IPS-18a (cell line): ENCODE data around the gene MRPS5.

Experiments
- H3K27ac ChIP-seq: one replicate; pipeline ENCODE4 v1.5.1; 2013; ENCODE audit warnings: low read length
- H3K27me3 ChIP-seq: one replicate; pipeline ENCODE4 v1.6.1; 2013; ENCODE audit warnings: mild to moderate bottlenecking, low read length; ENCODE audit not compliant: control insufficient read depth, insufficient read depth
- H3K36me3 ChIP-seq: one replicate; pipeline ENCODE4 v1.6.1; 2013; ENCODE audit warnings: low read depth, low read length; ENCODE audit not compliant: control insufficient read depth
- H3K4me1 ChIP-seq: one replicate; pipeline ENCODE4 v1.6.1; 2013; ENCODE audit warnings: low read depth, low read length; ENCODE audit not compliant: control insufficient read depth
- H3K4me3 ChIP-seq: one replicate; pipeline ENCODE4 v1.5.1; 2013; ENCODE audit warnings: low read length
- H3K9ac ChIP-seq: one replicate; pipeline ENCODE4 v1.6.1; 2013; ENCODE audit warnings: mild to moderate bottlenecking, low read length, moderate library complexity
- H3K9me3 ChIP-seq: one replicate; pipeline ENCODE4 v1.6.1; 2013; ENCODE audit warnings: low read depth, low read length; ENCODE audit not compliant: control insufficient read depth

MRPS5 gene

GRCh38 chr2:95071856-95072255 lies 49.8 kb downstream of the MRPS5 start:
- H3K36me3 ChIP-seq, result no peaks in the 10 kb centered on the region
- H3K9ac ChIP-seq, result no peak overlapping the region
- H3K4me3 ChIP-seq, result no peak overlapping the region
- no peaks in the 10 kb centered on the region for H3K9me3 ChIP-seq
- H3K4me1 ChIP-seq, result no peaks in the 10 kb centered on the region
- H3K27me3 ChIP-seq, result peaks cover 7% of the 10 kb centered on the region
- H3K27ac ChIP-seq, result no peak overlapping the region

GRCh38 chr2:95069465-95069864 lies 52.1 kb downstream of the MRPS5 start:
- no peak overlapping the region for H3K9ac ChIP-seq
- no peaks in the 10 kb centered on the region for H3K9me3 ChIP-seq
- H3K27me3 ChIP-seq, result no peaks in the 10 kb centered on the region
- H3K36me3 ChIP-seq, result no peaks in the 10 kb centered on the region
- H3K4me1 ChIP-seq, result no peaks in the 10 kb centered on the region
- no peak overlapping the region for H3K27ac ChIP-seq
- no peak overlapping the region for H3K4me3 ChIP-seq

GRCh38 chr2:95068256-95068655 lies 53.4 kb downstream of the MRPS5 start:
- H3K9ac ChIP-seq, result no peak overlapping the region
- H3K4me3 ChIP-seq, result no peak overlapping the region
- no peaks in the 10 kb centered on the region for H3K36me3 ChIP-seq
- H3K27me3 ChIP-seq, result no peaks in the 10 kb centered on the region
- H3K27ac ChIP-seq, result no peak overlapping the region
- no peaks in the 10 kb centered on the region for H3K4me1 ChIP-seq
- no peaks in the 10 kb centered on the region for H3K9me3 ChIP-seq

DNA sequence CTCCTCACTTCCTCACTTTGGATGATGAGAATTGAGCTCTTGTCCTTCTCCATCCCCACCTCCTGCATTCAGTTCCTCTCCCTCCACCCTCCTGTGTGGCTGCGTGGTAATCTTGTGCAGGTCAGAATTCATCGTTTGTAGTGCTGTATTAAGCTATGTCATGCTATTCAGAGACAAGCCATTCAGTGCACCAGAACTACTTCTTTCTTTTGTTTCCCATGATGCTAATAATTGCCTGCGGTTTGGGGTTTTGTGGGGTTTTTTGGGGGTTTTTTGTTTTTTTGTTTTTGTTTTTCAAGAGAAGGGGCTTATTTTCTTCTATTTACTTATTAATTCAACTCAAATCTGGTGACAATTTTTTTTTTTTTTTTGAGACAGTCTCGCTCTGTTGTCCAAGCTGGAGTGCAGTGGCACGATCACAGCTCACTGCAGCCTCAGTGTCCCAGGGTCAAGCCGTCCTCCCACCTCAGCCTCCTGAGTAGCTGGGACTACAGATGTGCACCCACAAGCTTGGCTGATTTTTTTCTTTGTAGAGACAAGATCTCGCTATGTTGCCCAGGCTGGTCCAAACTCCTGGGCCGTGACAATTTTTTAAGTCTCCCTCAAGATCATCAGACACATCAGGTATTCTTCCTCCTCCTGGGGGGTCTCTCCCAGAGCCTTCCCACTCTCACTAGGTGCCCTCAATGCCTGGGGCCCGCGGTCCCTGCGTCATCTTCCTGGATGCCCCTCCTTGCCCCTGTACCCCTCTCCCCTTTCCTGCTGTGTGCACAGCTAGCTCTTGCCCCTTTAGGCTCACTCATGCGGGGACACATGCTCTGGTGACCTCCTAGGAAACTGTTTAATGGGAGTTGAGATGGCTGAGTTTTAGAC lies 58.3 kb downstream of the MRPS5 start:
- H3K36me3 ChIP-seq, result no peaks in the 10 kb centered on the region
- H3K9me3 ChIP-seq, result no peaks in the 10 kb centered on the region
- H3K4me3 ChIP-seq, result no peak overlapping the region
- no peaks in the 10 kb centered on the region for H3K27me3 ChIP-seq
- peaks cover 8% of the 10 kb centered on the region for H3K4me1 ChIP-seq
- no peak overlapping the region for H3K9ac ChIP-seq
- no peak overlapping the region for H3K27ac ChIP-seq

- H3K27me3 ChIP-seq, result no peaks in the 10 kb centered on the region
- no peak overlapping the region for H3K27ac ChIP-seq
- H3K36me3 ChIP-seq, result no peaks in the 10 kb centered on the region
- no peaks in the 10 kb centered on the region for H3K9me3 ChIP-seq
- no peak overlapping the region for H3K4me3 ChIP-seq
- H3K4me1 ChIP-seq, result peaks cover 8% of the 10 kb centered on the region
- no peak overlapping the region for H3K9ac ChIP-seq
Observed at GRCh38 chr2:95062242-95063085, 59.1 kb downstream of the MRPS5 start.

DNA sequence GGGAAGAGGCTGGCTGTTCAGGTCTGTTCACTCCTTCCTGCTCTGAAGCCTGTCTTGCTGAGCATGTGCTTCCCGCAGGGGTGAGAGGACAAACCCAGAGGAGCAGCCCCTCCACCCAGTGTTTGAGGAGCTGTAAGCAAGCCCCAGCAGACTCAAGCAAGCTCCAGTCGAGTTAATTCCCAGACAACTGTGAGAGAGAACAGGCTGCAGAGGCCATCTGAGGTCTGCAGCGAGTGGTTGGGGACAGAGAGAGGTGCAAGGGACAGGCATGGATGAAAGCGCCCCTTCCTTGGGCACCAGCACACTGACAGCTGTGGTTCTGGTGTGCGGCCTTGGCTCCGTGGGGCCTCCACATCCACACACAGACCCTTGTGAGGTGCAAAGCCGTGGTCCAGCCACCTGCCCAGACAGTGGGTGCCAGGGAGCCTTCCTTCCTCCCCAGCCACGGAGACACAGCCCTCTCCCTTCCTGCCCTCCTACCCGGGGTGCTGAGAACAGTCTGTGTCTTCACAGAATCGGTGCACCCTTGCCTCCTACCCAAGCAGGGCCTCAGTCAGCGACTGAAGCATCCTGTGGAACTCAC lies 59.9 kb downstream of the MRPS5 start:
- no peak overlapping the region for H3K9ac ChIP-seq
- H3K4me1 ChIP-seq, result peaks cover 8% of the 10 kb centered on the region
- no peaks in the 10 kb centered on the region for H3K36me3 ChIP-seq
- no peak overlapping the region for H3K27ac ChIP-seq
- H3K4me3 ChIP-seq, result no peak overlapping the region
- H3K9me3 ChIP-seq, result no peaks in the 10 kb centered on the region
- H3K27me3 ChIP-seq, result no peaks in the 10 kb centered on the region

DNA sequence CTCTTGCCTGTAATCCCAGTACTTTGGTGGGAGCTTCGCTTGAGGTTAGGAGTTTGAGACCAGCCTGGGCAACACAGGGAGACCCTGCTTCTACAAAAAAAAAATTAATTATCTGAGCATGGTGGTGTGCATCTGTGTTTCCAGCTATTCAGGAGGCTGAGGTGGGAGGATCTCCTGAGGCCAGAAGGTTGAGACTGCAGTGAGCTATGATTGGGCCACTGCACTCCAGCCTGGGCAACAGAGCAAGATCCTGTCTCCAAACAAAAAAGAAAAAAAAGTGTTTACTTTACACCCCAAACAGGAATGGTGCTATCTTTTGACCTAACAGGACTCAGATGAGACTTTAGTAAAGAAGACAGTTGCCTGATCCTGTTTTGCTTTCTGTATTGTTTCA lies 60.5 kb downstream of the MRPS5 start:
- no peak overlapping the region for H3K9ac ChIP-seq
- peaks cover 8% of the 10 kb centered on the region for H3K4me1 ChIP-seq
- no peaks in the 10 kb centered on the region for H3K36me3 ChIP-seq
- H3K27ac ChIP-seq, result no peak overlapping the region
- no peak overlapping the region for H3K4me3 ChIP-seq
- no peaks in the 10 kb centered on the region for H3K9me3 ChIP-seq
- H3K27me3 ChIP-seq, result no peaks in the 10 kb centered on the region

DNA sequence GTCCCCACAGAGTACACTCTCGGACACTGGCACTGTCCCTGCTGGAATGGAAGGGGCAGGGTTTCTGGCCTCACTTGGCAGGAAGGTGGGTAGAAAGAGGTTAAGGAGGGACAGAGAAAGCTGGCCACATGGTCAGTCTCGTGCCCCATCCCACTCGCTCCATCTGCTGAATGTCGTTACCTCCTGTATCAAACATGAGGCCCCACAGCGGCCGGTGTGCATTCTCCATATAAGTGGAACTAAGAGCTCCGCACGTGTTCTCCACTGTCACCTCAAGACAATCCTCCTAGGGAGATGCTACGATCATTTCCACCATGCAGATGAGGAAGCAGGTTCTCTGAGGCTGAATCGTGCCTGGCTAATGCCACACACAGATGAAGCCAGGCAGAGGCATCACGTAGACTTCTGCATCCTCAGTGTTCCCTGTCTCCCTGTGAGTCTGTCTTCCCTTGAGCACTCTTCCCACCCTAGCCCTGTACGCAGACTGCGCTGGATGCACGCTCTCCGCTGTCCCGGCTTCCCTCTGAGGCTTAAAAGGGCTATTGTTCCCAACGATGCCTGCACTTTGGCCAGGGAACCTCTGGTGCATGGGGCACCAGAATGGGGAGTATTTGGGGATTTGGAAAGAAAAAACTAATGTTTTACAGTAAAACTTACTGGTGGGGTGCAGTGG lies 61.0 kb downstream of the MRPS5 start:
- no peak overlapping the region for H3K9ac ChIP-seq
- no peak overlapping the region for H3K27ac ChIP-seq
- no peaks in the 10 kb centered on the region for H3K36me3 ChIP-seq
- H3K9me3 ChIP-seq, result no peaks in the 10 kb centered on the region
- no peaks in the 10 kb centered on the region for H3K27me3 ChIP-seq
- H3K4me1 ChIP-seq, result peaks cover 8% of the 10 kb centered on the region
- no peak overlapping the region for H3K4me3 ChIP-seq

- no peaks in the 10 kb centered on the region for H3K36me3 ChIP-seq
- no peak overlapping the region for H3K9ac ChIP-seq
- H3K4me3 ChIP-seq, result no peak overlapping the region
- peaks cover 8% of the 10 kb centered on the region for H3K4me1 ChIP-seq
- H3K27me3 ChIP-seq, result no peaks in the 10 kb centered on the region
- no peak overlapping the region for H3K27ac ChIP-seq
- H3K9me3 ChIP-seq, result no peaks in the 10 kb centered on the region
Observed at GRCh38 chr2:95059656-95060370, 61.8 kb downstream of the MRPS5 start.

- no peaks in the 10 kb centered on the region for H3K27me3 ChIP-seq
- no peaks in the 10 kb centered on the region for H3K9me3 ChIP-seq
- H3K4me3 ChIP-seq, result no peak overlapping the region
- no peak overlapping the region for H3K27ac ChIP-seq
- H3K4me1 ChIP-seq, result peaks cover 8% of the 10 kb centered on the region
- H3K36me3 ChIP-seq, result no peaks in the 10 kb centered on the region
- no peak overlapping the region for H3K9ac ChIP-seq
Observed at GRCh38 chr2:95058989-95059641, 62.5 kb downstream of the MRPS5 start.
